Measurements from ENCODE around the gene FBXO2.
A peak's percentile ranks its signal among the peaks of the same experiment; 100 is the strongest.

Gene FBXO2

DNA sequence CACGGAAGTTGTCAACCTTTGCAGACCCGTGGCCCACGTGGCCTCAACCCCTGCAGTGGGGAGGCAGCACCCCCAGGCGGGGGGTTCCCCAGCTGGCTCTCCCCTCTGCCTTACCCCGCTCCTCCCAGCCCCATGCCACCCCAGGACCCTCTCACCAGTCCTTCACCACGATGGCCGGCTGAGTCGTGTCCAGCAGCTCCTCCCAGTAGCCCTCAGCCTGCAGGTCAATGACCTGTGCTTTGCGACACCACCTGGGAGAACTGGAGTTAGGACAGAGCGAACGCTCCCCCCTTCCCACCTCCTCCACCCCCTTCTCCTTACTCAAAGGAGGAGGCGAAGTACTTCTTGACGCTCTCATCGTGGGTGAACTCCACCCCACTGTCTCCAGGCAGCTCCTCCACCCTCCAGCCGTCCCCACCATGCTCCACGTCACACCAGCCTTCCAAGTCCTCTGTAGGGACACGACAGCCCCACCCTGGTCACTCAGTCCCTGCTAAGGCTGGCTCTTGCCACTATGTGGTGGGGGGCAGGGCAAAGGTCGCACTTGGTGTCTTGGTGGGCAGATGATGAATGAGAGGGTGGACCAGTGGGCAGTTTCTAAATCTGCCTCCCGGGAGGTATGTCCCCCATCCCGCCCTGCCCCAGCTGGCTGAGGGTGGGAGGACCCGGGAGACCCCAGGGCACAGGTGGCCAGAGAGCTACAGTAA is 4.5 kb downstream of the FBXO2 start:
- DNase-seq (ENCODE audit: insufficient read length), result no peak
- no peak for FAIRE-seq
- no peak for TF ChIP-seq POLR2AphosphoS5 (IDR thresholded peaks at IDR 0.05; ENCODE audit: low read depth, low read length)
- TF ChIP-seq TAF1 (IDR thresholded peaks at IDR 0.05; ENCODE audit: borderline replicate concordance, low read depth, low read length), result no peak
- no peak for TF ChIP-seq POLR2A (IDR thresholded peaks at IDR 0.05; ENCODE audit: low read depth, low read length)

DNA sequence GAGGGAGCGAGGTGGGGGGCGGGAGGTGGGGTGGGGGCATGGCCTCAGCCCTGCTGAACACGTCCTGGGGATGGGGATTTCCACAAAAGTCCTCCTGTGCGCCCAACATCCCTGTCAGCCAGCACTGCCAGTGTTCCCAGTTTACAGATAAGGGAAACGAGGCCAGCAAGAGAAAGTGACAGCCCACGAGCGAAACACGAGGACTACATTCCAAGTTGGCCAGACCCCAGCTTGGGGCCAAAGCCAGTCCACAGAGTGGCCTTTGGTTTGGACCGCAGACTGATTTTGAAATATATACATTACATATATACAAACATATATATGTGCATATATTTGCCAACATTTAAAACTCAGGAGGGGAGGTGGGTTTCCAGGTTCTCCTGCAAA is 5.0 kb downstream of the FBXO2 start:
- DNase-seq (ENCODE audit: insufficient read length) (no peak), FAIRE-seq (no peak)
- no peak for TF ChIP-seq POLR2A (IDR thresholded peaks at IDR 0.05; ENCODE audit: low read depth, low read length)
- TF ChIP-seq TAF1 (IDR thresholded peaks at IDR 0.05; ENCODE audit: borderline replicate concordance, low read depth, low read length), result no peak
- TF ChIP-seq POLR2AphosphoS5 (IDR thresholded peaks at IDR 0.05; ENCODE audit: low read depth, low read length), result no peak

DNA sequence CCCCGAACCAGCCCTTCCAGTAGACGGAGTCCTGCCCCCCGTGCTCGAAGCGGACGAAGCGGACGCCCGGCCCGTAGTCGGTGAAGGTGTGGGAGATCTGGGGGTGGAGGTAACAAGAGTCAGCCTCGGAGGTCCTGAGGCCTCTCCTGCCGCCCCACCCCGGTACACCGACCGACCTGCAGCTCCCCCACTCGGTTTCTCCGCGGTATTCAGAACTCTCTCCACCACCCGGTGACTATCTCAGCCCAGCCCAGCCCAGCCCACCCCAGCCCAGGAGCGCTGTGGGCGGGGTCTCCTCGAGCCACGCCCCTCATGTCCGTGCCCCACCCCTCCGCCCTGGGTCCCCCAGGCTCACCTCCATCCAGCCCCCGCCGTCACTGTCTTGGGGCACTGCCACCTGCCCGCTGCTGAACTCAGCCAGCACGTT is 5.5 kb downstream of the FBXO2 start:
- FAIRE-seq (no peak), DNase-seq (ENCODE audit: insufficient read length) (no peak)
- TF ChIP-seq POLR2A (IDR thresholded peaks at IDR 0.05; ENCODE audit: low read depth, low read length), result no peak

DNA sequence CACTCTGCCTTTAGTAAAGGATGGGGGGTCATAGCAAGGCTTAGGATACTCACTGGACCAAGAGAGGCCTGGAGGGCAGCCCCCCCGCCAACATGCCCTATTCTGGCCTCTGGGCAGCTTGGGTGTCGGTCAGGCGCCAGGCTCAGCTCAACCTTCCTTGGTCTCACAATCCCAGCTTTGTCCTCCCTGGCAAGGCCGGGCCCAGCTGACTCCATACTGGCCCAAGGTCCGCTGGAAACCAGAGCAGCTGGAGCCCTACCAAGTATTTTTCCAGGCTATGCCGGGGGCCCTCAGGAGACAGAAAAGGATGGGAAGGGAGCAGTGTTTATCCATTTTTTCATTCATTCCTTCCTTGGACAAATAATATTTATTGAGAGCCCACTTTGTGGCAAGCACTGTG is 6.2 kb downstream of the FBXO2 start:
- FAIRE-seq (no peak), DNase-seq (ENCODE audit: insufficient read length) (no peak)
- no peak for TF ChIP-seq TAF1 (IDR thresholded peaks at IDR 0.05; ENCODE audit: borderline replicate concordance, low read depth, low read length)
- TF ChIP-seq POLR2A (IDR thresholded peaks at IDR 0.05; ENCODE audit: low read depth, low read length), result no peak
- TF ChIP-seq POLR2AphosphoS5 (IDR thresholded peaks at IDR 0.05; ENCODE audit: low read depth, low read length), result no peak

DNA sequence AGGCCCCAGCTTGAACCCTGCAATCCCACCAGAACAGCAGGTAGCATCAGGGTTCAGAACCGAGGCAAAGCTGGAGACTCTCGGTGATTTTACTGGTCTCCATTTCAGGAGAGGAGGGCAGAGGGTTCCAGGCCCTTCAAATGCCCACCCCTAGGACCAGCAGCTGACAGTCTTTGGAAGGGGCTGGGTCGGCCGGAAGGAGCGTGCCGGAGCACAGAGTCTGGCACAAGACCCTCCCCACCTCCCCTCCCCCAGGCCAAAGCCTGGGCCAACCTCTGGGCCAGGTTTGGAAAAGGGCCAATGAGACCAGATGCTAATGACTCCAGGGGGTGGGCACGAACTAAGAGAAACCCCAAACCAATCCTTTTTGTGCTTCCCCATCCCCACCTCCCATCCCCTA is 6.9 kb downstream of the FBXO2 start:
- TF ChIP-seq POLR2A (IDR thresholded peaks at IDR 0.05; ENCODE audit: low read depth, low read length) (no peak), TAF1 (IDR thresholded peaks at IDR 0.05; ENCODE audit: borderline replicate concordance, low read depth, low read length) (no peak), POLR2AphosphoS5 (IDR thresholded peaks at IDR 0.05; ENCODE audit: low read depth, low read length) (no peak)
- no peak for FAIRE-seq

DNA sequence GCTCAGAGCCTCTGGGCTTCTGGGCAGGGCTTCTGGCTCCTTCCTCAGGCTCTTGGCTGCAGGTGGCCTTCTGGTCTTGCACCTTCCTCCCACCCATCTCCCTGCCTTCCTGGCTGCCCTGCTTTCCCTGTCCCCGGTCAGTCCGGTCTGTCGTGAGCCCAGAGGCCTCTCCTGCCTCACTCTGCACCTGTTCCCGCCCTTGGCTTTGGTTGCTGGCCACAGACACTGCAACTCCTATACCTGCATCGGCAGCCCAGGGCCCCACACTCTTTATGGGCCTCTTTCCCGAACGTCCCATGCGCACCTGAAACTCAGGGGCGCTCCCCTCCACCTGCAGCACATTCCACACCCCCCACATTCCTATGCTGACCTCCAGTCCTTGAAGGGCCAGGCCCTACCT is 7.9 kb downstream of the FBXO2 start:
- TF ChIP-seq POLR2A (IDR thresholded peaks at IDR 0.05; ENCODE audit: low read depth, low read length) (no peak), TAF1 (IDR thresholded peaks at IDR 0.05; ENCODE audit: borderline replicate concordance, low read depth, low read length) (no peak), POLR2AphosphoS5 (IDR thresholded peaks at IDR 0.05; ENCODE audit: low read depth, low read length) (no peak)
- no peak for FAIRE-seq
- no peak for DNase-seq (ENCODE audit: insufficient read length)

More for the DNA sequence above, 6.9 kb downstream of the FBXO2 start:
- no peak for DNase-seq (ENCODE audit: insufficient read length)

DNA sequence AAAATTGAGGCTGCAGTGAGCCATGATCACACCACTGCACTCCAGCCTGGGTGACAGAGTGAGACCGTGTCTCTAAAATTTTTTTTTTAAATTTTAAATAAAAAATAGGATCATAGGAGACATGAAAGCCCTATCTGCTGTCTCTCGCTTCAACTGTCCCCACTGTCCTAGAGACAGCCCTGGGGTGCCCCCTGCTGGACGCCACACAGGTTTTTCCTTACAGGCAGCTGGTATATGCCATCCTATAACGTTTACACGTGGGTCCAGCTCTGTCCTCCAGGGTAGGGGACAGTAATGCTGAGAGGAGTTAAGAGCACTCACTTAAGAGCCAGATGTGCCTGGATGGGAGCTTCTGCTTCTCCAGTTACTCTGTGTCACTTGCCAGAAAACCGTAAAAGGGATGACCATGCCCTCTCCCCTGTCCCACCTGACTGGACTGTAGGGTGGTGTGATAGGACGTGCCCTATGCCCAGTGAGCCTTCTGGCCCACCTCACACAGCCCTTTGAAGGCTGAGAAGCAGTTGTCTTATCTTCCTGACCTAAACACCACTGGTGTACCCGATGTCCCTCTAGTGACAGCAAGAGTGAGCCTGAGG is 8.5 kb downstream of the FBXO2 start:
- peak; percentile 50 for DNase-seq (ENCODE audit: insufficient read length)
- TF ChIP-seq POLR2A (IDR thresholded peaks at IDR 0.05; ENCODE audit: low read depth, low read length), result no peak
- TF ChIP-seq POLR2AphosphoS5 (IDR thresholded peaks at IDR 0.05; ENCODE audit: low read depth, low read length), result no peak
- TF ChIP-seq TAF1 (IDR thresholded peaks at IDR 0.05; ENCODE audit: borderline replicate concordance, low read depth, low read length), result no peak
- FAIRE-seq, result no peak

DNA sequence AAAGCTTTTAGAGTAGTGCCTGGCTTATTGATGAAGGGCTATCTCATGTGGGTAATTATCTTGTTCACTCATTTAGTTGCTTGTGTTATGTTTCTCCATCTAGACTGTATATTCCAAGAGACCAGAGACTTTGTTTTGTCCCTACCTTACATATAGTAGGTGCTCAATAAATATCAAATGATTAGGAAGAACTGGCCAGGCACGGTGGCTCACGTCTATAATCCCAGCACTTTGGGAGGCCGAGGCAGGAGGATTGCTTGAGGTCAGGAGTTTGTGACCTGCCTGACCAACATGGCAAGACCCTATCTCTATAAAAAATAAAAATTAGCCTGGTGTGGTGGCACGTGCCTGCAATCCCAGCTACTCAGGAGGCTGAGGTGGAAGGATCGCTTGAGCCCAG is 9.0 kb downstream of the FBXO2 start:
- DNase-seq (ENCODE audit: insufficient read length), result no peak
- FAIRE-seq, result no peak
- TF ChIP-seq TAF1 (IDR thresholded peaks at IDR 0.05; ENCODE audit: borderline replicate concordance, low read depth, low read length), result no peak
- TF ChIP-seq POLR2AphosphoS5 (IDR thresholded peaks at IDR 0.05; ENCODE audit: low read depth, low read length), result no peak
- no peak for TF ChIP-seq POLR2A (IDR thresholded peaks at IDR 0.05; ENCODE audit: low read depth, low read length)

DNA sequence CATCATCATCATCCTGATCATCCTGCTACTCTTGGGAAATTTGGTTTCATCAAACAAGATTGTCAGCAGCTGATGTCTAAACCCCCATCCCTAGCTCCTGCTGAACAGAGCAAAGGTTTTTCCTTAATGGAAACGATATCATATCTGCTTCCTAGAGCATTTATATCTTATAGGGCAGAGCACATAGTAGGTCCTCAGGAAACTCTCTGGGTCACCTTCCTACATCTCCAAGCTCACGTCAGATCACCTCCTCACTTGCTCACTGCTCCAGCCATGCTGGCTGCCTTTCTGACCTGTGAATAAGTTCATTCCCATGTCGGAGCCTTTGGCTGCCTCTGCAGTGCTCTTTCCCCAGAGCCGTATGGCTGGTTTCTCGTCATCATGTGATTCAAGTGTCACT is 10.4 kb downstream of the FBXO2 start:
- FAIRE-seq (no peak), DNase-seq (ENCODE audit: insufficient read length) (no peak)
- TF ChIP-seq TAF1 (IDR thresholded peaks at IDR 0.05; ENCODE audit: borderline replicate concordance, low read depth, low read length) (no peak), POLR2AphosphoS5 (IDR thresholded peaks at IDR 0.05; ENCODE audit: low read depth, low read length) (no peak), POLR2A (IDR thresholded peaks at IDR 0.05; ENCODE audit: low read depth, low read length) (no peak)

DNA sequence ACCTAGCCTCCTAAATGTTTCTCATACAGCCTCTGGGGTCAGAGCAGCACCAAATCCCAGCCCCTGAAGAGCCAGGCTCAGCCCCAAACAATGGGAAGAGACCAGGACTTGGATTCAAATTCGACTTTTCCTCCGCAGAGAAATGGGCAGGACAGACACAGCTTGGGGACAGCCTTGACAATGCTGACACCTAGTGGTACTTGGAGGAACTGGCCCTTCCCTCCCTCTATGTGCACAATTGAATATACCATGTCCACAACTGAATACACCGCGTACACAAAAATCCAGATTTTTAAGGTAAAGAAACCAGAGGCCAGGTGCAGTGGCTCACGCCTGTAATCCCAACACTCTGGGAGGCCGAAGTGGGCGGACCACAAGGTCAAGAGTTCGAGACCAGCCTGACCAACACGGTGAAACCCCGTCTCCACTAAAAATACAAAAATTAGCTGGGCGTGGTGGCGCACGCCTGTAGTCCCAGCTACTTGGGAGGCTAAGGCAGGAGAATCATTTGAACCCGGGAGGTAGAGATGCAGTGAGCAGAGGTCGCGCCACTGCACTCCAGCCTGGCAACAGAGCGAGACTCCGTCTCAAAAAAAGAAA is 11.7 kb downstream of the FBXO2 start:
- DNase-seq (ENCODE audit: insufficient read length) (peak; percentile 74), FAIRE-seq (peak; percentile 91)

DNA sequence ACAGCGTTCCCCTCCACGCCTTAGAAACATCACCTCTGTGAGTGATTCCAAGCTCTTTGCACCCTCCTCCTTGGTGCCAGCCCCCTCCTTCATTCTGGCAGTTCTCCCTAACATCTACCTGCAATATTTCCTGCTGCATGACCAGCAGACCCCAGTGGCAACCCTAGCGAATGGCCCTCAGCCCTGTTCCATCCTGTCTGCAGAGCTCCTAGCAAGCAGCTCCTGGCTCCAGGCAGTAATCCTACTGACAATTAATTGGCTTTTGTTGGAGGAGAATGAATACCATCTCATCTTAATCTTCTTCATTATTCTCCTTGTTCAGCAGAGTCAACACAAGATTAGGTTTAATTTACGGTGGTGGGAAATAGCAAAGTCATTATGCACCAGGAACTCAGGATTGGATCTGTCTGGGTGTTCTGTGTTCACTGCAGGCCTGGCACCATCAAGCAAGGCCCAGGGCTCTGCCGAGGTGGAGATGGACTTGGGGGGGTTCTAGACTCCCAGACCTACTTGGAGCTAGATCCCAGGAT is 12.4 kb downstream of the FBXO2 start:
- FAIRE-seq (no peak), DNase-seq (ENCODE audit: insufficient read length) (no peak)
- no peak for TF ChIP-seq TAF1 (IDR thresholded peaks at IDR 0.05; ENCODE audit: borderline replicate concordance, low read depth, low read length)
- no peak for TF ChIP-seq POLR2AphosphoS5 (IDR thresholded peaks at IDR 0.05; ENCODE audit: low read depth, low read length)
- TF ChIP-seq POLR2A (IDR thresholded peaks at IDR 0.05; ENCODE audit: low read depth, low read length), result no peak

DNA sequence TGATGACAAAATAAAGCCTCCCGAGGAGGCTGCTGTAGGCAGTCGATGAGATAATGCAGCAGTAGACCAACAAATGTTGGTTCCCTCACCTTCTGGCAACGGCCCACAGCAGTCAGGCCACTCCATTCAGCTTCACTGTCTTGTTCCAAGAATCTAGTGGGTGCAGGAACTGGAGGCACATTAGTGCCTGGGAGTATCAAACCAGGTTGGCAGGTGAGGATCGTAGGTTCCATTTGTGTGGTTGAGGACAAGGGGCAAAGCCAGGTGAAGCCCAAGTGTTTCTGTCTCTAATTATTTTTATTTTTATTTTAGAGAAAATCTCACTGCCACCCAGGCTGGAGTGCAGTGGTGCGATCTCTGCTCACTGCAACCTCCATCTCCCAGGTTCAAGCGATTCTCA is 13.3 kb downstream of the FBXO2 start:
- TF ChIP-seq POLR2A (IDR thresholded peaks at IDR 0.05; ENCODE audit: low read depth, low read length) (no peak), TAF1 (IDR thresholded peaks at IDR 0.05; ENCODE audit: borderline replicate concordance, low read depth, low read length) (no peak), POLR2AphosphoS5 (IDR thresholded peaks at IDR 0.05; ENCODE audit: low read depth, low read length) (no peak)
- DNase-seq (ENCODE audit: insufficient read length) (no peak), FAIRE-seq (no peak)
